HG03280 (cell line): ENCODE results near the gene INSYN1.

Experiments used
- ATAC-seq: cut with Tn5 transposase; IDR thresholded peaks from one replicate; pipeline ENCODE4 v1.9.1; 2021; ENCODE audit warnings: mild to moderate bottlenecking, moderate library complexity; ENCODE audit not compliant: unreplicated experiment

Gene INSYN1

DNA sequence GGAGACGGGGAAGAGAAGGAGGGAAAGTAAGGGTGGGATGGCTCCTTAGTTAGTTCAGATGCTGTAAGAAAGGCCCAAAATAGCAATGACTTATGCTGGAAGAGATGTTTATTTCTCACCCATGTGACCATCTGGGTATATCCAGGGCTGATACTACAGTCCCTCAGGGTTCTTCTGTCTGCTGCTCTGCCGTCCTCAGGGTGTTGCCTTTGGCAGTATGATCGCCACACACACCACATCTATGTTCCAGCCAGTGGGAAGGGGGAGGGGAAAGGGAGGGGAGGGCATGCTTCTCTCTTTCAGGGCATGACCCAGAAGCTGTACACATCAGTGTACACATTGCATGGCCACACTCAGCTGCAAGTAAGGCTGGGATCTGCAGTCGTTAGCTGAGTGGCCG lies 58.7 kb downstream of the INSYN1 start:
- no peak for ATAC-seq

DNA sequence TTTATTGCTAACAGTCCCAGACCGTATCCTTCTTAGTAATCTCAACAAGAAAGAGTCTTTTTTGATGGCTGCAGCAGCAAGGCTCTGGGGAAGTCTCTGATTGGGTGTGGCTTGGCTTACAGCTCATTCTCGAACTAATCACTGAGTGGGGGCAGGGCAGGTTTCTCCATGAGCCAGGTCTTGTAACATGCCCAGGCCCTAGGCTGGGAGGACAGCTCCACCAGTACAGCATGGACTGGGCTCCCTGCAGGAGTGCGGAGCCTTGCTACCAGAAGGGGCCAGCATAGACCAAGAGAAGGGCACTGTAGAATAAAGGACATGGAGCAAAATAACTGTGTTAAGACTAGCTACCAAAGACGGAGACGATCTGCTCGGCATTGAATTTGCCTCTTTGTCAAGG lies 61.8 kb downstream of the INSYN1 start:
- no peak for ATAC-seq

DNA sequence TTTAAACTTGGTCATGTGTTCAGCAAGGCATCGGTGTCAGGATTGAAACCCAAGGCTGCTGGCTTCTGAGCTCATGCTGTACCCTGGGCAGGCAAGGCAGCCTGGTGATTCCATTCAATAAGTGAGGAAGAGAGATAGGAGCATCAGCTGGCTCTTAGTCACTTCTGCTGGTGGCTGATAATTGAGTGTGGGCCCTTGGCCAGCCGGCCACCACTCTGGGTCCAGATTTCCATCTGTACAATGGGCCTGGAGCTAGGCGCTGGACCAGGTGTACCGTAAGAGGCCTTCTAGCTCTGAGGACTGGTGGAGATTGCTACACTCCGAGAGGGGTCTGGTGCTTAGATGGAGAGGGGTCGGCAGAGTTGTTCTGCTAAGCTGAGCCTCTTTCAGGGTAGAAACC lies 64.7 kb downstream of the INSYN1 start:
- no peak for ATAC-seq

GRCh38 chr15:73687351-73687750 lies 65.8 kb downstream of the INSYN1 start:
- no peak for ATAC-seq

DNA sequence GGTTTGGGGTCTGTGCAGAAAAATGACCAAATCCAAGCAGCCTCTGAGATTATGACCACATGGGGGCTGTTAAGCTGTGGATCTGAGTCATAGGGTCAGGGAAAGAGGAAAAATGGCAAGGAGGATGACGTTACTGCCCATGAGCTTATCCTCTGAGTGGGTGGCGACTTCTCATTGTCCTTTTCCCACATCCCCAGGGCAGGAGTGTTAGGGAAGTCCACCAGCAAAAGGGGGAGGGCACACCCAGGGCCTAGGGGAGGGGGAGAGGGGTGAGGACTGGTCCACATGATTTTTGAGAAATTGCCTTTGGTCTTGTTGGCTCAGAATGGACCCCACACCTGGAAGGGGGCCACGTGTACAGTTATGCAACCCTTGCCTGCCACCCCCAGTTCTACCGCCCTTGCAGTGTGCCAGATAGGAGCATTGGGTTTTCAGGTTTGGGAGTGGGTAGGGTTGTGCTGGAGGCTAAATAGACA lies 66.3 kb downstream of the INSYN1 start:
- ATAC-seq = no peak

- ATAC-seq = no peak
These were observed 67.2 kb downstream of the INSYN1 start for GRCh38 chr15:73685981-73686380.
